Astrocyte (in vitro differentiated cells and primary cell): ENCODE data around the gene ANKRD45. TPM values are rescaled to one million over a fixed set of nuclear protein-coding genes. Genes with fewer than 3 reads are reported as not detected.

Experiments used
- DNase-seq: peaks from one replicate; pipeline ENCODE4 v3.0.0-alpha.2; 2010; ENCODE audit warnings: low read depth
- FAIRE-seq: peaks from 2 replicates; lab custom pipeline; 2011; peaks lifted over from hg19 to GRCh38; lab: Jason Lieb, UNC
- H2AFZ ChIP-seq: 2 replicates; pipeline ENCODE4 v1.6.0; 2012; ENCODE audit warnings: low read depth, low read length, inconsistent platforms
- H3K27ac ChIP-seq: 2 replicates; pipeline ENCODE4 v1.5.1; 2011; ENCODE audit warnings: low read depth, low read length, inconsistent platforms
- H3K27me3 ChIP-seq: 2 replicates; pipeline ENCODE4 v1.6.0; 2011; ENCODE audit warnings: low read length, inconsistent platforms; ENCODE audit not compliant: insufficient read depth
- H3K36me3 ChIP-seq: 2 replicates; pipeline ENCODE4 v1.5.1; 2011; ENCODE audit warnings: low read length, inconsistent platforms; ENCODE audit not compliant: insufficient read depth
- H3K4me1 ChIP-seq: 2 replicates; pipeline ENCODE4 v1.5.1; 2011; ENCODE audit warnings: low read length, inconsistent platforms; ENCODE audit not compliant: insufficient read depth
- H3K4me2 ChIP-seq: 2 replicates; pipeline ENCODE4 v1.6.0; 2012; ENCODE audit warnings: low read length, inconsistent platforms
- H3K4me3 ChIP-seq: 2 replicates; pipeline ENCODE4 v1.5.1; 2011; ENCODE audit warnings: low read depth, mild to moderate bottlenecking, low read length, inconsistent platforms; ENCODE audit not compliant: insufficient read depth
- H3K79me2 ChIP-seq: 2 replicates; pipeline ENCODE4 v1.6.0; 2012; ENCODE audit warnings: mild to moderate bottlenecking, low read length, inconsistent platforms; ENCODE audit not compliant: insufficient read depth
- H3K9ac ChIP-seq: 2 replicates; pipeline ENCODE4 v1.6.0; 2012; ENCODE audit warnings: mild to moderate bottlenecking, low read length, inconsistent platforms
- H3K9me3 ChIP-seq: 2 replicates; pipeline ENCODE4 v1.5.1; 2012; ENCODE audit warnings: low read depth, mild to moderate bottlenecking, low read length, inconsistent platforms; ENCODE audit not compliant: insufficient read depth
- H4K20me1 ChIP-seq: 2 replicates; pipeline ENCODE4 v1.6.0; 2012; ENCODE audit warnings: low read length, inconsistent platforms; ENCODE audit not compliant: insufficient read depth
- H3K27ac Mint-ChIP-seq: one replicate; pipeline ENCODE4 v1.8.0; 2021; ENCODE audit warnings: mild to moderate bottlenecking, mixed read lengths; ENCODE audit not compliant: unreplicated experiment
- H3K27me3 Mint-ChIP-seq: one replicate; pipeline ENCODE4 v1.8.0; 2021; ENCODE audit warnings: low read depth, mixed read lengths; ENCODE audit not compliant: unreplicated experiment
- H3K36me3 Mint-ChIP-seq: one replicate; pipeline ENCODE4 v1.8.0; 2021; ENCODE audit warnings: low read depth, mixed read lengths; ENCODE audit not compliant: unreplicated experiment
- H3K4me1 Mint-ChIP-seq: one replicate; pipeline ENCODE4 v1.8.0; 2021; ENCODE audit warnings: low read depth, mixed read lengths; ENCODE audit not compliant: unreplicated experiment
- H3K4me3 Mint-ChIP-seq: one replicate; pipeline ENCODE4 v1.8.0; 2021; ENCODE audit warnings: mild to moderate bottlenecking, moderate library complexity, mixed read lengths; ENCODE audit not compliant: unreplicated experiment
- H3K9me3 Mint-ChIP-seq: one replicate; pipeline ENCODE4 v1.8.0; 2021; ENCODE audit warnings: mild to moderate bottlenecking, mixed read lengths; ENCODE audit not compliant: unreplicated experiment
- EZH2 ChIP-seq: IDR thresholded peaks from 2 replicates; pipeline ENCODE4 v1.6.1; 2012; ENCODE audit warnings: mild to moderate bottlenecking, low read length, inconsistent platforms; ENCODE audit not compliant: insufficient read depth
- total RNA-seq: library from RNA; stranded (reverse); gene quantifications from 2 replicates; pipeline ENCODE4 v1.2.1, GENCODE V29; 2021
- TF ChIP-seq, protein P1 (sequence below): IDR thresholded peaks from 2 replicates; pipeline ENCODE4 v1.5.1; 2011; ENCODE audit warnings: low read depth, mild to moderate bottlenecking, inconsistent platforms, low read length, moderate library complexity; ENCODE audit not compliant: insufficient read depth

Gene ANKRD45
- total RNA-seq, 1 donor from 2014 or later, result 1.4 TPM

DNA sequence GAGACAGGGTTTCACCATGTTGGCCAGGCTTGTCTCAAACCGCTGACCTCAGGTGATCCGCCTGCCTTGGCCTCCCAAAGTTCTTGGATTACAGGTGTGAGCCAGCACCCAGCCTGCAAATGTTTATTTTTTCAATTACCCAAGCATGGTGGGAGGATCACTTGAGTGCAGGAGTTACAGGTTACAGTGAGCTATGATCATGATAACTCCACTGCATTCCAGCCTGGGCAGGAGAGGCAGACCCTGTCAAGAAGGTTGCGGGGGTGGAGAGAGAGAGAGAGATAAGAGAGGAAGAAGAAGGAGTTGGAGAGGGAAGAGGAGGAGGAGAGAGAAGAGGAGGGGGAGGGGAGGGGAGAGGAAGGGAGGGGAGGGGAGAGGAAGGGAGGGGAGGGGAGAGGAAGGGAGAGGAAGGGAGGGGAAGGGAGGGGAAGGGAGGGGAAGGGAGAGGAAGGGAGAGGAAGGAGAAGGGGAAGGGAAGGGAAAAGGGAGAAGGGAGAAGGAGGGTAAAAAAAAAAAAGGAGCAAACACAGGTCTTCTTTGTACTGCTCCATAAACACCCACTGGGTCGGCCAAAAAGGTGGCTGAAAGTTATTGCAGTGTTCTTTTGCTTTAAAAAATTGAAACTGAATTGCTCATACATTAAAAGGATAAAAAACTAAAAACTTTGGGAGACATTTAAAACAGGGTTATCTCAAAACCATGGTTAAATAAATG, 61.0 kb downstream of the ANKRD45 start:
- H3K9me3 ChIP-seq, result no peaks in the 10 kb centered on the region
- H3K79me2 ChIP-seq, result no peaks in the 10 kb centered on the region
- H2AFZ ChIP-seq, result no peak overlapping the region
- Mint-ChIP-seq H3K36me3 (peaks cover 2% of the 10 kb centered on the region), H3K9me3 (peaks cover 6% of the 10 kb centered on the region), H3K4me3 (no peak overlapping the region), H3K4me1 (no peaks in the 10 kb centered on the region), H3K27me3 (no peaks in the 10 kb centered on the region), H3K27ac (no peak overlapping the region)
- FAIRE-seq (no peak), DNase-seq (no peak)
- H3K4me2 ChIP-seq, result no peak overlapping the region
- no peaks in the 10 kb centered on the region for H4K20me1 ChIP-seq
- no peaks in the 10 kb centered on the region for H3K4me1 ChIP-seq
- H3K27ac ChIP-seq, result no peak overlapping the region
- H3K36me3 ChIP-seq, result no peaks in the 10 kb centered on the region
- H3K9ac ChIP-seq, result no peak overlapping the region
- H3K4me3 ChIP-seq, result no peak overlapping the region
- TF ChIP-seq EZH2, result no peak
- TF ChIP-seq, protein P1, sequence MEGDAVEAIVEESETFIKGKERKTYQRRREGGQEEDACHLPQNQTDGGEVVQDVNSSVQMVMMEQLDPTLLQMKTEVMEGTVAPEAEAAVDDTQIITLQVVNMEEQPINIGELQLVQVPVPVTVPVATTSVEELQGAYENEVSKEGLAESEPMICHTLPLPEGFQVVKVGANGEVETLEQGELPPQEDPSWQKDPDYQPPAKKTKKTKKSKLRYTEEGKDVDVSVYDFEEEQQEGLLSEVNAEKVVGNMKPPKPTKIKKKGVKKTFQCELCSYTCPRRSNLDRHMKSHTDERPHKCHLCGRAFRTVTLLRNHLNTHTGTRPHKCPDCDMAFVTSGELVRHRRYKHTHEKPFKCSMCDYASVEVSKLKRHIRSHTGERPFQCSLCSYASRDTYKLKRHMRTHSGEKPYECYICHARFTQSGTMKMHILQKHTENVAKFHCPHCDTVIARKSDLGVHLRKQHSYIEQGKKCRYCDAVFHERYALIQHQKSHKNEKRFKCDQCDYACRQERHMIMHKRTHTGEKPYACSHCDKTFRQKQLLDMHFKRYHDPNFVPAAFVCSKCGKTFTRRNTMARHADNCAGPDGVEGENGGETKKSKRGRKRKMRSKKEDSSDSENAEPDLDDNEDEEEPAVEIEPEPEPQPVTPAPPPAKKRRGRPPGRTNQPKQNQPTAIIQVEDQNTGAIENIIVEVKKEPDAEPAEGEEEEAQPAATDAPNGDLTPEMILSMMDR, result no peak
- no peaks in the 10 kb centered on the region for H3K27me3 ChIP-seq

DNA sequence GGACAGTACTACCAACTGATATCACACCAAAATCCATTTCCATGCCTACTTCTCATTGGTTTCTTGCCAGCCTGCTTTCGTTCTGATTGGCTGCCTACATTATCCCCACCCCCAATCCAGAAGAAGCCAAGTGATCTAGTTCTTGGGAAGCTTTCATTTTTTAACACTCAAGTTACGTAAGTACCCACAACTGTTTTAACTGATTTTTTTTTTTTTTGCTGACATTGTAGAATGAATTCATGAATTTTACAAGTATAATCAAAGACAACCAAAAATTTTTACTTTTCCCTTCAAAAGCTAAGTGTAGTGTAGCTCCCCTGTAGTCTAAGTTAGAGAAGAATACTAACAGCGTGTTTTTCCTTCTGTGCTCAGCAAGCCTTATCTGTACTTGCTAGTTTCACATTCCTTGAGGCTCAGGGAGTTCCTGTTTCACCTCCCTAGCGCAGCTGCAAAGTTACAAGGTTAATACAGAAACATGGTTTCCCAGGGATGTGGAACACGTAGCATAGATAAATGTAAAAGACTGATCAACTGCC, 66.5 kb downstream of the ANKRD45 start, which contains the start of gene SLC9C2:
Gene SLC9C2 (minus strand): TSS at position 17 of the 536 bp plus-strand sequence. CDS start 1,296 bp downstream, outside the sequence.
- Histone ChIP-seq H3K79me2 (no peaks in the 10 kb centered on the region), H3K36me3 (no peaks in the 10 kb centered on the region), H3K27ac (no peak within 1 kb of the TSS), H3K27me3 (no peaks in the 10 kb centered on the region), H3K4me1 (no peaks in the 10 kb centered on the region), H3K4me3 (no peak within 1 kb of the TSS), H3K9ac (no peak within 1 kb of the TSS), H4K20me1 (no peaks in the 10 kb centered on the region), H2AFZ (no peak within 1 kb of the TSS), H3K9me3 (no peaks in the 10 kb centered on the region), H3K4me2 (no peak within 1 kb of the TSS)
- H3K27ac Mint-ChIP-seq, result no peak within 1 kb of the TSS
- TF ChIP-seq, protein P1, result no peak
- TF ChIP-seq EZH2, result no peak
- H3K4me3 Mint-ChIP-seq, result no peak within 1 kb of the TSS
- no peaks in the 10 kb centered on the region for H3K36me3 Mint-ChIP-seq
- H3K27me3 Mint-ChIP-seq, result no peaks in the 10 kb centered on the region
- FAIRE-seq, result no peak
- no peaks in the 10 kb centered on the region for H3K9me3 Mint-ChIP-seq
- no peak for DNase-seq
- peaks cover 3% of the 10 kb centered on the region for H3K4me1 Mint-ChIP-seq

DNA sequence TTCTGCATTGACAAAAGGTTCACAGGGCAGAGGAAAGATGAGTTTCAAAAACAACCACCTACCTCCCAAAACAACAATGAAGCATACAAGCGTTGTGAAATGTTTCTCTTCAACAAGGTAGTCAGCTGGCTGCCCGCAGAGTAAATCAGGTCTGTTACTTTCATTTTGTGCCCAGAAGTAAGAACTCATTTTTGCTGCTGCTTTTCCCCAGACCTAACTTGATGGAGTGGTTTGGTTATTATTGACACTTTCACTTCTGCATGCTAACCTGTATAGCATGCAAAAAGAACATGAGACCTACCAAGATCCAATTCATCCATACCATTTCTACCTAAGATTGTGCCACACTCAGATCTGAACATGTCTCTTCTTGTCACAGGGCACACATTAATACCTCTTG, 68.1 kb downstream of the ANKRD45 start:
- no peaks in the 10 kb centered on the region for H3K9me3 Mint-ChIP-seq
- H3K36me3 ChIP-seq, result no peaks in the 10 kb centered on the region
- H2AFZ ChIP-seq, result no peak overlapping the region
- no peaks in the 10 kb centered on the region for H3K27me3 Mint-ChIP-seq
- DNase-seq, result no peak
- peaks cover 3% of the 10 kb centered on the region for H3K4me1 Mint-ChIP-seq
- no peaks in the 10 kb centered on the region for H4K20me1 ChIP-seq
- H3K4me1 ChIP-seq, result no peaks in the 10 kb centered on the region
- H3K9me3 ChIP-seq, result no peaks in the 10 kb centered on the region
- H3K79me2 ChIP-seq, result no peaks in the 10 kb centered on the region
- H3K27ac Mint-ChIP-seq, result no peak overlapping the region
- H3K9ac ChIP-seq, result no peak overlapping the region
- FAIRE-seq, result no peak
- H3K27me3 ChIP-seq, result no peaks in the 10 kb centered on the region
- no peak overlapping the region for H3K4me3 Mint-ChIP-seq
- no peak overlapping the region for H3K4me2 ChIP-seq
- H3K27ac ChIP-seq, result no peak overlapping the region
- TF ChIP-seq, protein P1, result no peak
- TF ChIP-seq EZH2, result no peak
- H3K4me3 ChIP-seq, result no peak overlapping the region
- no peaks in the 10 kb centered on the region for H3K36me3 Mint-ChIP-seq
